ENCODE data around the gene ALDH3B2.

- TF ChIP-seq CTCF (IDR thresholded peaks at IDR 0.05) (no peak), POLR2A (IDR thresholded peaks at IDR 0.05) (no peak)
Observed at GRCh38 chr11:67666303-67666645, 8.1 kb downstream of the ALDH3B2 start.

Data from uterus (tissue), 2 donors.